NCI-H1417 (cell line): ENCODE results near the gene EDA.

Source experiments
- DNase-seq, 3 experiments: peaks; one replicate each; lab custom pipeline; 2025; lab: John Stamatoyannopoulos, UW

EDA gene

GRCh38 chrX:69615779-69616456 lies at the start of gene EDA:
EDA (plus strand) TSS chrX:69616113.
- peak; percentile 40 to 57 (median 57) for DNase-seq

- no peak for DNase-seq
These were observed 47.1 kb upstream of the EDA start for GRCh38 chrX:69568828-69569227.

- DNase-seq: no peak
These were observed 18.5 kb upstream of the EDA start for GRCh38 chrX:69597399-69597798.

- DNase-seq: no peak
These were observed 15.7 kb upstream of the EDA start for GRCh38 chrX:69600182-69600581.

- no peak for DNase-seq
These were observed 12.2 kb upstream of the EDA start for GRCh38 chrX:69603566-69604194.

GRCh38 chrX:69605521-69605920 lies 10.4 kb upstream of the EDA start:
- DNase-seq: no peak

- no peak for DNase-seq
These were observed 8.3 kb upstream of the EDA start for GRCh38 chrX:69607616-69608015.

- DNase-seq: no peak
These were observed 2.0 kb upstream of the EDA start for GRCh38 chrX:69613946-69614345.

GRCh38 chrX:69614886-69615285 lies 1.0 kb upstream of the EDA start:
- DNase-seq: no peak

- no peak for DNase-seq
These were observed 571 bp upstream of the EDA start for GRCh38 chrX:69615342-69615741.

- no peak for DNase-seq
These were observed 717 bp downstream of the EDA start for GRCh38 chrX:69616457-69617203.

GRCh38 chrX:69618803-69619202 lies 2.9 kb downstream of the EDA start:
- DNase-seq: peak in 1 of 3 experiments; percentile 28

GRCh38 chrX:69626129-69626528 lies 10.2 kb downstream of the EDA start:
- no peak for DNase-seq

- DNase-seq: no peak
These were observed 11.8 kb downstream of the EDA start for GRCh38 chrX:69627744-69628143.

- no peak for DNase-seq
These were observed 14.2 kb downstream of the EDA start for GRCh38 chrX:69630147-69630546.

- no peak for DNase-seq
These were observed 48.8 kb downstream of the EDA start for GRCh38 chrX:69664693-69665092.

- no peak for DNase-seq
These were observed 54.2 kb downstream of the EDA start for GRCh38 chrX:69670001-69670555.

- no peak for DNase-seq
These were observed 59.0 kb downstream of the EDA start for GRCh38 chrX:69674891-69675290.

- no peak for DNase-seq
These were observed 89.9 kb downstream of the EDA start for GRCh38 chrX:69705818-69706217.

GRCh38 chrX:69718102-69718501 lies 102.2 kb downstream of the EDA start:
- DNase-seq: no peak

- DNase-seq: no peak
These were observed 108.4 kb downstream of the EDA start for GRCh38 chrX:69724307-69724706.

- DNase-seq: no peak
These were observed 124.4 kb downstream of the EDA start for GRCh38 chrX:69740317-69740716.

- DNase-seq: no peak
These were observed 125.8 kb downstream of the EDA start for GRCh38 chrX:69741721-69742120.
